HepG2 (cell line): ENCODE data around the gene PALM. TPM values are rescaled to one million over a fixed set of nuclear protein-coding genes. Genes with fewer than 3 reads are reported as not detected.

Source experiments
- AGO2 ChIP-seq: fragments of 200-400 bp; formaldehyde crosslinking; optimal IDR thresholded peaks from 2 replicates; pipeline ENCODE3; 2017; ENCODE audit warnings: mild to moderate bottlenecking, low read depth, low read length, moderate library complexity
- ARNT2 ChIP-seq: sonication (generic); formaldehyde crosslinking; IDR thresholded peaks from 2 replicates; pipeline ENCODE4 v1.8.0; 2022; ENCODE audit warnings: mild to moderate bottlenecking, low read depth, missing genetic modification reagents, moderate library complexity
- FOSL2 ChIP-seq: sonication (generic); formaldehyde crosslinking; IDR thresholded peaks from 2 replicates; pipeline ENCODE4 v1.4.0; 2020; ENCODE audit warnings: missing genetic modification reagents
- FOXK2 ChIP-seq: fragments of 450-650 bp; IDR thresholded peaks from 2 replicates; pipeline ENCODE4 v1.6.1; 2016
- HNRNPLL ChIP-seq: fragments of 200-400 bp; formaldehyde crosslinking; IDR thresholded peaks from 2 replicates; pipeline ENCODE4 v1.6.1; 2017; ENCODE audit warnings: mild to moderate bottlenecking, low read depth, low read length; ENCODE audit not compliant: poor library complexity, severe bottlenecking
- JUN ChIP-seq: sonication (generic); formaldehyde crosslinking; IDR thresholded peaks from 2 replicates; pipeline ENCODE4 v1.4.0; 2020; ENCODE audit warnings: mild to moderate bottlenecking, missing genetic modification reagents
- KDM2A ChIP-seq: sonication (generic); formaldehyde crosslinking; IDR thresholded peaks from 2 replicates; pipeline ENCODE4 v1.4.0; 2020; ENCODE audit warnings: low read depth, missing genetic modification reagents, borderline replicate concordance
- MED1 ChIP-seq: sonication (generic); formaldehyde crosslinking; IDR thresholded peaks from 2 replicates; pipeline ENCODE4 v1.4.0; 2020; ENCODE audit warnings: missing genetic modification reagents
- SAP130 ChIP-seq: IDR thresholded peaks from 2 replicates; pipeline ENCODE4 v1.6.1; 2016; ENCODE audit warnings: low read depth
- SIN3A ChIP-seq: IDR thresholded peaks from 2 replicates; pipeline ENCODE4 v1.6.1; 2011; ENCODE audit warnings: low read depth, mild to moderate bottlenecking, control low read depth, low read length, borderline replicate concordance
- SIX1 ChIP-seq: sonication (generic); formaldehyde crosslinking; IDR thresholded peaks from 2 replicates; pipeline ENCODE4 v1.4.0; 2020; ENCODE audit warnings: missing genetic modification reagents, borderline replicate concordance
- ZC3H13 ChIP-seq: sonication (generic); formaldehyde crosslinking; IDR thresholded peaks from 2 replicates; pipeline ENCODE4 v1.8.1; 2023; ENCODE audit warnings: mild to moderate bottlenecking, missing genetic modification reagents, moderate library complexity
- ZMYM4 ChIP-seq: sonication (generic); formaldehyde crosslinking; IDR thresholded peaks from 2 replicates; pipeline ENCODE4 v1.8.1; 2023; ENCODE audit warnings: mild to moderate bottlenecking, missing genetic modification reagents
- ZNF326 ChIP-seq: sonication (generic); formaldehyde crosslinking; IDR thresholded peaks from 2 replicates; pipeline ENCODE4 v1.4.0; 2020; ENCODE audit warnings: missing genetic modification reagents, borderline replicate concordance
- ZSCAN22 ChIP-seq: sonication (generic); formaldehyde crosslinking; IDR thresholded peaks from 2 replicates; pipeline ENCODE4 v1.4.0; 2020; ENCODE audit warnings: mild to moderate bottlenecking, missing genetic modification reagents
- polyA plus RNA-seq, 8 experiments: library from polyadenylated mRNA; depleted of rRNA in 3 of 8; stranded (reverse) in 7 of 8; unstranded in 1 of 8; fragments of >200 nt; fragmentation: Illumina TruSeq in 4 of 8; extraction: Trizol in 4 of 8; gene quantifications; 2 replicates each; pipeline versions ENCODE4 v1.2.1 to v1.2.3, GENCODE V29; 2011 to 2016; ENCODE audit warnings: low read depth in 4 of 8, missing spikeins in 1 of 8, mixed read lengths in 1 of 8; ENCODE audit not compliant: insufficient read depth in 1 of 8
- total RNA-seq, 5 experiments: library from RNA; depleted of rRNA; stranded (reverse); fragments of >200 nt; fragmentation: Illumina TruSeq; extraction: Trizol; gene quantifications; 2 replicates each; pipeline ENCODE4 v1.2.3, GENCODE V29; 2016; ENCODE audit warnings: low read depth in 1 of 5
- TF ChIP-seq, protein P1 (sequence below): sonication (generic); formaldehyde crosslinking; IDR thresholded peaks from 2 replicates; pipeline ENCODE4 v1.4.0; 2020; ENCODE audit warnings: missing genetic modification reagents
- TF ChIP-seq, protein P2 (sequence below): sonication (generic); formaldehyde crosslinking; IDR thresholded peaks from 2 replicates; pipeline ENCODE4 v1.4.0; 2020; ENCODE audit warnings: missing genetic modification reagents; ENCODE audit errors: not compliant biosample characterization
- TF ChIP-seq, protein P3 (sequence below): sonication (generic); formaldehyde crosslinking; IDR thresholded peaks from 2 replicates; pipeline ENCODE4 v1.5.0; 2020; ENCODE audit warnings: missing genetic modification reagents
- TF ChIP-seq, protein P4 (sequence below): sonication (generic); formaldehyde crosslinking; IDR thresholded peaks from 2 replicates; pipeline ENCODE4 v1.4.0; 2020; ENCODE audit warnings: missing genetic modification reagents, borderline replicate concordance
- TF ChIP-seq, protein P5 (sequence below): sonication (generic); formaldehyde crosslinking; IDR thresholded peaks from 2 replicates; pipeline ENCODE4 v1.4.0; 2020; ENCODE audit warnings: missing genetic modification reagents
- TF ChIP-seq, protein P6 (sequence below): sonication (generic); formaldehyde crosslinking; IDR thresholded peaks from 2 replicates; pipeline ENCODE4 v1.4.0; 2020; ENCODE audit warnings: missing genetic modification reagents

PALM gene
- total and polyA plus RNA-seq, 2 of the 13 experiments (the other 11 are each of a cell fraction or from before 2014, with no cell fraction given) = 4.0 to 9.7 TPM

GRCh38 chr19:677201-677600 lies 31.5 kb upstream of the PALM start (continued):
- TF ChIP-seq, protein P1, sequence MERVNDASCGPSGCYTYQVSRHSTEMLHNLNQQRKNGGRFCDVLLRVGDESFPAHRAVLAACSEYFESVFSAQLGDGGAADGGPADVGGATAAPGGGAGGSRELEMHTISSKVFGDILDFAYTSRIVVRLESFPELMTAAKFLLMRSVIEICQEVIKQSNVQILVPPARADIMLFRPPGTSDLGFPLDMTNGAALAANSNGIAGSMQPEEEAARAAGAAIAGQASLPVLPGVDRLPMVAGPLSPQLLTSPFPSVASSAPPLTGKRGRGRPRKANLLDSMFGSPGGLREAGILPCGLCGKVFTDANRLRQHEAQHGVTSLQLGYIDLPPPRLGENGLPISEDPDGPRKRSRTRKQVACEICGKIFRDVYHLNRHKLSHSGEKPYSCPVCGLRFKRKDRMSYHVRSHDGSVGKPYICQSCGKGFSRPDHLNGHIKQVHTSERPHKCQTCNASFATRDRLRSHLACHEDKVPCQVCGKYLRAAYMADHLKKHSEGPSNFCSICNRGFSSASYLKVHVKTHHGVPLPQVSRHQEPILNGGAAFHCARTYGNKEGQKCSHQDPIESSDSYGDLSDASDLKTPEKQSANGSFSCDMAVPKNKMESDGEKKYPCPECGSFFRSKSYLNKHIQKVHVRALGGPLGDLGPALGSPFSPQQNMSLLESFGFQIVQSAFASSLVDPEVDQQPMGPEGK (CRISPR knock-in tag) = peak; percentile 70
- TF ChIP-seq MED1 (CRISPR knock-in tag) (0 out of 2 replicates have a peak, but pooled peaks have one; percentile 9), HNRNPLL (peak; percentile 19), AGO2 (no peak), ZNF326 (peak; percentile 87), SIX1 (CRISPR knock-in tag) (no peak), FOXK2 (no peak), SIN3A (peak; percentile 24; the same call in 1 of the 2 replicates), ZMYM4 (CRISPR knock-in tag) (0 out of 2 replicates have a peak, but pooled peaks have one; percentile 7), SAP130 (0 out of 2 replicates have a peak, but pooled peaks have one; percentile 28), JUN (0 out of 2 replicates have a peak, but pooled peaks have one; percentile 51), ZSCAN22 (CRISPR knock-in tag) (peak; percentile 96), FOSL2 (CRISPR knock-in tag) (peak; percentile 55), KDM2A (CRISPR knock-in tag) (peak; percentile 14; the same call in 1 of the 2 replicates), ZC3H13 (CRISPR knock-in tag) (no peak), ARNT2 (no peak)
- TF ChIP-seq, protein P2, sequence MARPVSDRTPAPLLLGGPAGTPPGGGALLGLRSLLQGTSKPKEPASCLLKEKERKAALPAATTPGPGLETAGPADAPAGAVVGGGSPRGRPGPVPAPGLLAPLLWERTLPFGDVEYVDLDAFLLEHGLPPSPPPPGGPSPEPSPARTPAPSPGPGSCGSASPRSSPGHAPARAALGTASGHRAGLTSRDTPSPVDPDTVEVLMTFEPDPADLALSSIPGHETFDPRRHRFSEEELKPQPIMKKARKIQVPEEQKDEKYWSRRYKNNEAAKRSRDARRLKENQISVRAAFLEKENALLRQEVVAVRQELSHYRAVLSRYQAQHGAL (CRISPR knock-in tag) = no peak
- TF ChIP-seq, protein P3, sequence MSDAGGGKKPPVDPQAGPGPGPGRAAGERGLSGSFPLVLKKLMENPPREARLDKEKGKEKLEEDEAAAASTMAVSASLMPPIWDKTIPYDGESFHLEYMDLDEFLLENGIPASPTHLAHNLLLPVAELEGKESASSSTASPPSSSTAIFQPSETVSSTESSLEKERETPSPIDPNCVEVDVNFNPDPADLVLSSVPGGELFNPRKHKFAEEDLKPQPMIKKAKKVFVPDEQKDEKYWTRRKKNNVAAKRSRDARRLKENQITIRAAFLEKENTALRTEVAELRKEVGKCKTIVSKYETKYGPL (CRISPR knock-in tag) = no peak
- TF ChIP-seq, protein P4, sequence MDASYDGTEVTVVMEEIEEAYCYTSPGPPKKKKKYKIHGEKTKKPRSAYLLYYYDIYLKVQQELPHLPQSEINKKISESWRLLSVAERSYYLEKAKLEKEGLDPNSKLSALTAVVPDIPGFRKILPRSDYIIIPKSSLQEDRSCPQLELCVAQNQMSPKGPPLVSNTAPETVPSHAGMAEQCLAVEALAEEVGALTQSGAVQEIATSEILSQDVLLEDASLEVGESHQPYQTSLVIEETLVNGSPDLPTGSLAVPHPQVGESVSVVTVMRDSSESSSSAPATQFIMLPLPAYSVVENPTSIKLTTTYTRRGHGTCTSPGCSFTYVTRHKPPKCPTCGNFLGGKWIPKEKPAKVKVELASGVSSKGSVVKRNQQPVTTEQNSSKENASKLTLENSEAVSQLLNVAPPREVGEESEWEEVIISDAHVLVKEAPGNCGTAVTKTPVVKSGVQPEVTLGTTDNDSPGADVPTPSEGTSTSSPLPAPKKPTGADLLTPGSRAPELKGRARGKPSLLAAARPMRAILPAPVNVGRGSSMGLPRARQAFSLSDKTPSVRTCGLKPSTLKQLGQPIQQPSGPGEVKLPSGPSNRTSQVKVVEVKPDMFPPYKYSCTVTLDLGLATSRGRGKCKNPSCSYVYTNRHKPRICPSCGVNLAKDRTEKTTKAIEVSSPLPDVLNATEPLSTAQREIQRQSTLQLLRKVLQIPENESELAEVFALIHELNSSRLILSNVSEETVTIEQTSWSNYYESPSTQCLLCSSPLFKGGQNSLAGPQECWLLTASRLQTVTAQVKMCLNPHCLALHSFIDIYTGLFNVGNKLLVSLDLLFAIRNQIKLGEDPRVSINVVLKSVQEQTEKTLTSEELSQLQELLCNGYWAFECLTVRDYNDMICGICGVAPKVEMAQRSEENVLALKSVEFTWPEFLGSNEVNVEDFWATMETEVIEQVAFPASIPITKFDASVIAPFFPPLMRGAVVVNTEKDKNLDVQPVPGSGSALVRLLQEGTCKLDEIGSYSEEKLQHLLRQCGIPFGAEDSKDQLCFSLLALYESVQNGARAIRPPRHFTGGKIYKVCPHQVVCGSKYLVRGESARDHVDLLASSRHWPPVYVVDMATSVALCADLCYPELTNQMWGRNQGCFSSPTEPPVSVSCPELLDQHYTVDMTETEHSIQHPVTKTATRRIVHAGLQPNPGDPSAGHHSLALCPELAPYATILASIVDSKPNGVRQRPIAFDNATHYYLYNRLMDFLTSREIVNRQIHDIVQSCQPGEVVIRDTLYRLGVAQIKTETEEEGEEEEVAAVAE = no peak
- TF ChIP-seq, protein P5, sequence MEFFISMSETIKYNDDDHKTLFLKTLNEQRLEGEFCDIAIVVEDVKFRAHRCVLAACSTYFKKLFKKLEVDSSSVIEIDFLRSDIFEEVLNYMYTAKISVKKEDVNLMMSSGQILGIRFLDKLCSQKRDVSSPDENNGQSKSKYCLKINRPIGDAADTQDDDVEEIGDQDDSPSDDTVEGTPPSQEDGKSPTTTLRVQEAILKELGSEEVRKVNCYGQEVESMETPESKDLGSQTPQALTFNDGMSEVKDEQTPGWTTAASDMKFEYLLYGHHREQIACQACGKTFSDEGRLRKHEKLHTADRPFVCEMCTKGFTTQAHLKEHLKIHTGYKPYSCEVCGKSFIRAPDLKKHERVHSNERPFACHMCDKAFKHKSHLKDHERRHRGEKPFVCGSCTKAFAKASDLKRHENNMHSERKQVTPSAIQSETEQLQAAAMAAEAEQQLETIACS (CRISPR knock-in tag) = no peak
- TF ChIP-seq, protein P6, sequence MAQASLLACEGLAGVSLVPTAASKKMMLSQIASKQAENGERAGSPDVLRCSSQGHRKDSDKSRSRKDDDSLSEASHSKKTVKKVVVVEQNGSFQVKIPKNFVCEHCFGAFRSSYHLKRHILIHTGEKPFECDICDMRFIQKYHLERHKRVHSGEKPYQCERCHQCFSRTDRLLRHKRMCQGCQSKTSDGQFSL = peak; percentile 82
